HG03175 (cell line): Measurements from ENCODE around the gene RTN1.

Experiments
- ATAC-seq: cut with Tn5 transposase; IDR thresholded peaks from one replicate; pipeline ENCODE4 v1.9.1; 2021; ENCODE audit warnings: mild to moderate bottlenecking, moderate library complexity; ENCODE audit not compliant: unreplicated experiment

RTN1 gene

GRCh38 chr14:59850458-59850857 lies 20.1 kb downstream of the RTN1 start:
- no peak for ATAC-seq

GRCh38 chr14:59849411-59850130 lies 21.0 kb downstream of the RTN1 start:
- ATAC-seq, result no peak

- no peak for ATAC-seq
Observed at GRCh38 chr14:59848671-59849070, 21.9 kb downstream of the RTN1 start.

GRCh38 chr14:59847711-59848110 lies 22.9 kb downstream of the RTN1 start:
- ATAC-seq, result no peak

- no peak for ATAC-seq
Observed at GRCh38 chr14:59846595-59846994, 24.0 kb downstream of the RTN1 start.

- no peak for ATAC-seq
Observed at GRCh38 chr14:59845245-59845644, 25.3 kb downstream of the RTN1 start.

GRCh38 chr14:59844186-59844812 lies 26.3 kb downstream of the RTN1 start:
- no peak for ATAC-seq

- ATAC-seq, result no peak
Observed at GRCh38 chr14:59836116-59836515, 34.5 kb downstream of the RTN1 start.

- ATAC-seq, result no peak
Observed at GRCh38 chr14:59832653-59833294, 37.8 kb downstream of the RTN1 start.

GRCh38 chr14:59831121-59831730 lies 39.4 kb downstream of the RTN1 start:
- ATAC-seq, result no peak

- no peak for ATAC-seq
Observed at GRCh38 chr14:59830338-59830734, 40.2 kb downstream of the RTN1 start.

- ATAC-seq, result no peak
Observed at GRCh38 chr14:59829469-59830337, 40.9 kb downstream of the RTN1 start.

GRCh38 chr14:59828276-59828675 lies 42.3 kb downstream of the RTN1 start:
- ATAC-seq, result no peak

GRCh38 chr14:59827401-59827800 lies 43.2 kb downstream of the RTN1 start:
- ATAC-seq, result no peak

GRCh38 chr14:59826150-59826549 lies 44.4 kb downstream of the RTN1 start:
- no peak for ATAC-seq

- ATAC-seq, result no peak
Observed at GRCh38 chr14:59823179-59823578, 47.4 kb downstream of the RTN1 start.

GRCh38 chr14:59819446-59820088 lies 51.0 kb downstream of the RTN1 start:
- ATAC-seq, result no peak

- ATAC-seq, result no peak
Observed at GRCh38 chr14:59816941-59817340, 53.6 kb downstream of the RTN1 start.

GRCh38 chr14:59814988-59815387 lies 55.6 kb downstream of the RTN1 start:
- ATAC-seq, result no peak

- ATAC-seq, result no peak
Observed at GRCh38 chr14:59811815-59812214, 58.8 kb downstream of the RTN1 start.
